Right ventricle myocardium superior (tissue), 1 donor: Measurements from ENCODE around the gene NR4A3. TPM values are rescaled to one million over a fixed set of nuclear protein-coding genes. Genes with fewer than 3 reads are reported as not detected.

Source experiments
- ATAC-seq: fragments of 200-7000 bp; cut with Tn5 transposase; one replicate; pipeline ENCODE4 v1.9.1; 2020; ENCODE audit warnings: mild to moderate bottlenecking; ENCODE audit not compliant: poor library complexity
- DNase-seq: peaks from one replicate; pipeline ENCODE4 v3.0.0-alpha.2; 2020
- intact Hi-C: fragments of 100-400 bp; cut with DNase I; formaldehyde crosslinking; loops from one replicate; pipeline ENCODE4 v1.11.2; 2022
- total RNA-seq: library from RNA; stranded (reverse); fragmentation: NEBNext Ultra II Directional; extraction: Animal tissue kit (Norgen Biotek cat#: 25700); gene quantifications from one replicate; pipeline ENCODE4 v1.2.1, GENCODE V29; 2021
- donor health status: DM: no; HTN: yes; CAD: no; lungs with severe emphysema.

Gene NR4A3
- total RNA-seq, 1 donor from 2014 or later: 3.7 TPM

DNA sequence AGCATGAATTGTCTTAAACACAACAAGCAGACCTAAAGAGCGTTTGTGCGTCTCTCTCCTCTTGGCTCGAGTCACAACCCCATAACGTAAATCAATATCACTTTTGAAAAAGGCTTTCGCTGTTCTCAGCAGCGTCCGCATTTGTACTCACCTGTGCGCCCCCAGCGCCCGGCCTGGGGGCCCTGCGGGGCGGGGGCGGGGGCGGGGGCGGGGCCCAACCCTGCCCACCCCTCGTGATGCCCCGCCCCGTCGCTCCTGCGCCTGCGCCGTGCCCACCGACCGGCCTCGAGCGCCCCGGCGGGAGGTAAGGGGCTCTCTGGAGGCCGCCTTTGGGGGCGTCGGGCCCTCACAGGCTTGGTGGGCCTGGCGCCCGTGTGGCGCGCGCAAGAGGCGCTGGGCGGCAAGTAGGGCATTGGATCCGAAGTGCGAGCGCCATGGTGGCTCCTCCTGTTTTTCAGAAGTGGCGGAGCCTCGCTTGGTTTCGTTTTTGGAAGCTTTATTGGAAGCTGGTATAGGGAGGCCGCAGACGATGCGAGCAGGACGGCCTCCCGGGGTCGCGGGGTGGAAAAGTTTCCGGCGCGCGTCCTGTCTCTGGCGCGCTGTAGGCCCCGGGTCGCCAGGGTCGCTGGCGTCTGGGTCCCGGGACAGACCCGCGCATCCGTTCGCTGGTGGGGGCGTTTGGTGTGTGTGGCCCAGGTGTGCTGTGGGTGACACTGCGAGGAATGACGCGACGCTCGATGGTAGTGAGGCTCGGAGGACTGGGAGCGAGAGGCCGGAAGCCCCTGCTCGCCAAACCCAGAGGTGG, 84.9 kb downstream of the NR4A3 start, which contains the start of gene STX17:
Gene STX17, plus strand, starts transcription at position 252 of the 805 bp plus-strand sequence. CDS start 8,586 bp downstream, outside the sequence.
- peak; percentile 86 for DNase-seq
- intact Hi-C loops: no loop called here
- ATAC-seq: peak; percentile 99

DNA sequence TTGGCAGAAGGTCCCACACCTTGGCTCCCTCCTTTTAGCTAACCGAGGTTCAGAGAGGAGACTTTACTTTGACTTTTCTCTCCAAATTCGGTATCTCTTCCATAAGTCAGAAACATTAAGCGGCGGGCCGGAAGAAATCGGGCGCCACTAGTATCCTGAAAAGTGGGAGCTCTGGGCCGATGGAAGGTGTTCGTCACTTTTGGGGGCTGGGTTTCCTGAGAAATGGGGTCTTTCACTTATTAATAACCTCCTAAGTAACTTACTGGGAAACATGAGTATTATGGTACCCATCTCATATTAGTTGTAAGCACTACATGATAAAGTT, 85.5 kb downstream of the NR4A3 start:
- intact Hi-C loops: no loop called here
- no peak for ATAC-seq

DNA sequence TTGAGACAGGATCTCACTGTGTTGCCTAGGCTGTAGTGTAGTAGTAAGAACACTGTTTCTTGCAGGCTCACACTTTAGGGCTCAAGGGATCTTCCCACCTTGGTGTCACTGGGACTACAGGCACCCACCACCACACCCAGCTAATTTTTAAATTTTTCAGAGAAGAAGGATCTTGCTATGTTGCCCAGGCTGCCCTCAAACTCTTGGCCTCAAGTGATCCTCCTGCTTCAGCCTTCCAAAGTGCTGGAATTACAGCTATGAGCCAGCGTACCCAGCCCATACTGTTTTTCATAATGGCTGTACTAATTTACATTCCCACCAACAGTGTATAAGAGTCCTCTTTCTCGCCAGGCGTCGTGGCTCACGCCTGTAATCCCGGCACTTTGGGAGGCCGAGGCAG, 89.9 kb downstream of the NR4A3 start:
- no peak for DNase-seq
- intact Hi-C loops: no loop called here
- ATAC-seq: no peak

More for the DNA sequence above, 85.5 kb downstream of the NR4A3 start:
- DNase-seq: no peak

Other genes with a start within 250 kb of the NR4A3 start
- 20.1 TPM for gene STX17, start 84.8 kb downstream of the NR4A3 start, total RNA-seq